Uterus (tissue), 4 donors: ENCODE results near the gene KIAA1217. TPM values are rescaled to one million over a fixed set of nuclear protein-coding genes. Genes with fewer than 3 reads are reported as not detected.

Experiments
- DNase-seq, 2 donors: peaks; one replicate each; pipeline ENCODE4 v3.0.0-alpha.2; 2019 to 2020
- H3K27ac ChIP-seq, 2 donors: fragments of 200-600 bp; sonication (generic); 1 replicate in 1 of 2; 2 replicates in 1 of 2; pipeline ENCODE4 v1.5.1; 2016 to 2018
- H3K27me3 ChIP-seq, 2 donors: fragments of 200-600 bp; sonication (generic); one replicate each; pipeline ENCODE4 v1.5.1; 2018 to 2019; ENCODE audit warnings: control low read depth in 1 of 2
- H3K36me3 ChIP-seq, 2 donors: fragments of 200-600 bp; sonication (generic); one replicate each; pipeline ENCODE4 v1.5.1; 2019; ENCODE audit warnings: control low read depth in 1 of 2
- H3K4me1 ChIP-seq, 2 donors: fragments of 200-600 bp; sonication (generic); one replicate each; pipeline ENCODE4 v1.5.1; 2018 to 2019; ENCODE audit warnings: control low read depth in 1 of 2
- H3K4me3 ChIP-seq, 2 donors: fragments of 200-600 bp; sonication (generic); 1 replicate in 1 of 2; 2 replicates in 1 of 2; pipeline ENCODE4 v1.5.1; 2018 to 2019; ENCODE audit warnings: mild to moderate bottlenecking in 1 of 2
- H3K9me3 ChIP-seq, 2 donors: fragments of 200-600 bp; sonication (generic); one replicate each; pipeline ENCODE4 v1.5.1; 2019; ENCODE audit warnings: control low read depth in 1 of 2
- CTCF ChIP-seq, 4 experiments: fragments of 200-600 bp in 2 of 4; fragments of 450-650 bp in 2 of 4; sonication (generic) in 2 of 4; IDR thresholded peaks; one replicate each; pipeline ENCODE4 v1.5.1; 2016 to 2019; ENCODE audit warnings: antibody characterized with exemption in 4 of 4, mild to moderate bottlenecking in 2 of 4, moderate library complexity in 1 of 4
- POLR2A ChIP-seq, 2 donors: fragments of 450-650 bp; IDR thresholded peaks; one replicate each; pipeline ENCODE4 v1.6.1; 2016; ENCODE audit warnings: antibody characterized with exemption in 2 of 2, mild to moderate bottlenecking in 1 of 2, moderate library complexity in 1 of 2
- intact Hi-C: fragments of 100-400 bp; cut with DNase I; formaldehyde crosslinking; loops from one replicate; pipeline ENCODE4 v1.15.1; 2023; ENCODE audit warnings: low total_unique reads
- total RNA-seq, 4 donors: library from RNA; depleted of rRNA in 3 of 4; stranded (reverse); fragments of >200 nt in 3 of 4; gene quantifications; one replicate each; pipeline versions ENCODE4 v1.1.0 to v1.2.4, GENCODE V29; 2014 to 2023
- donor health status: DM: yes; HTN: yes; CAD: no.

KIAA1217 gene
- total RNA-seq, 4 donors from 2014 or later: 3.5 to 38.2 (median 11.6) TPM

GRCh38 chr10:24240041-24240751 is 31.3 kb downstream of the KIAA1217 start:
- no peak for TF ChIP-seq CTCF (IDR thresholded peaks at IDR 0.05)
- TF ChIP-seq POLR2A (IDR thresholded peaks at IDR 0.05): no peak
- no peaks in the 10 kb centered on the region for H3K9me3 ChIP-seq
- no peak for DNase-seq
- H3K27me3 ChIP-seq: no peaks in the 10 kb centered on the region
- no peak overlapping the region for H3K27ac ChIP-seq
- intact Hi-C loops: no loop called here
- no peaks in the 10 kb centered on the region for H3K4me1 ChIP-seq
- H3K4me3 ChIP-seq: no peak overlapping the region
- H3K36me3 ChIP-seq: no peaks in the 10 kb centered on the region

GRCh38 chr10:24241536-24242040 is 32.6 kb downstream of the KIAA1217 start:
- DNase-seq: no peak
- Histone ChIP-seq H3K4me3 (no peak overlapping the region), H3K9me3 (no peaks in the 10 kb centered on the region), H3K27ac (no peak overlapping the region), H3K36me3 (no peaks in the 10 kb centered on the region), H3K4me1 (no peaks in the 10 kb centered on the region), H3K27me3 (no peaks in the 10 kb centered on the region)
- no peak for TF ChIP-seq CTCF (IDR thresholded peaks at IDR 0.05)
- no peak for TF ChIP-seq POLR2A (IDR thresholded peaks at IDR 0.05)
- intact Hi-C loops: no loop called here

- Histone ChIP-seq H3K27ac (no peak overlapping the region), H3K4me3 (no peak overlapping the region), H3K27me3 (no peaks in the 10 kb centered on the region), H3K36me3 (no peaks in the 10 kb centered on the region), H3K9me3 (no peaks in the 10 kb centered on the region), H3K4me1 (no peaks in the 10 kb centered on the region)
- DNase-seq: no peak
- intact Hi-C loops: no loop called here
- no peak for TF ChIP-seq CTCF (IDR thresholded peaks at IDR 0.05)
- TF ChIP-seq POLR2A (IDR thresholded peaks at IDR 0.05): no peak
Observed at GRCh38 chr10:24242562-24242961, 33.6 kb downstream of the KIAA1217 start.

GRCh38 chr10:24246365-24246764 is 37.4 kb downstream of the KIAA1217 start:
- H3K27me3 ChIP-seq: no peaks in the 10 kb centered on the region
- no peaks in the 10 kb centered on the region for H3K36me3 ChIP-seq
- H3K4me3 ChIP-seq: no peak overlapping the region
- no peaks in the 10 kb centered on the region for H3K9me3 ChIP-seq
- H3K27ac ChIP-seq: no peak overlapping the region
- TF ChIP-seq CTCF (IDR thresholded peaks at IDR 0.05) (no peak), POLR2A (IDR thresholded peaks at IDR 0.05) (no peak)
- no peaks in the 10 kb centered on the region for H3K4me1 ChIP-seq
- no peak for DNase-seq
- intact Hi-C loops: no loop called here

GRCh38 chr10:24247841-24248240 is 38.9 kb downstream of the KIAA1217 start:
- intact Hi-C loops: no loop called here
- Histone ChIP-seq H3K27ac (no peak overlapping the region), H3K9me3 (no peaks in the 10 kb centered on the region), H3K4me1 (no peaks in the 10 kb centered on the region), H3K4me3 (no peak overlapping the region), H3K36me3 (no peaks in the 10 kb centered on the region), H3K27me3 (no peaks in the 10 kb centered on the region)
- no peak for DNase-seq
- TF ChIP-seq POLR2A (IDR thresholded peaks at IDR 0.05) (no peak), CTCF (IDR thresholded peaks at IDR 0.05) (no peak)
